Stimulated activated CD4-positive, alpha-beta T cell treated with anti-CD3 and anti-CD28 coated beads, Interleukin-1b, Interleukin-23, amount 100 ng/mL, for 4 hours (primary cell): ENCODE measurements around the gene RNASE2.
A peak's percentile ranks its signal among the peaks of the same experiment; 100 is the strongest.
"Not testable (repeated sequence)": the region's sequence is repeated elsewhere in the genome, so short reads cannot be mapped to it uniquely, and the experiment has no call there.

ENCODE experiments used
- DNase-seq, 2 donors: peaks; one replicate each; pipeline ENCODE4 v3.0.0-alpha.2; 2020; ENCODE audit warnings: low read depth in 2 of 2

The RNASE2 gene

GRCh38 chr14:20982646-20983369 is 27.5 kb downstream of the RNASE2 start:
- no peak for DNase-seq

GRCh38 chr14:20985650-20986049 is 30.4 kb downstream of the RNASE2 start:
- DNase-seq: not testable (repeated sequence)

- no peak for DNase-seq
These were observed 31.5 kb downstream of the RNASE2 start for GRCh38 chr14:20986811-20987210.

DNA sequence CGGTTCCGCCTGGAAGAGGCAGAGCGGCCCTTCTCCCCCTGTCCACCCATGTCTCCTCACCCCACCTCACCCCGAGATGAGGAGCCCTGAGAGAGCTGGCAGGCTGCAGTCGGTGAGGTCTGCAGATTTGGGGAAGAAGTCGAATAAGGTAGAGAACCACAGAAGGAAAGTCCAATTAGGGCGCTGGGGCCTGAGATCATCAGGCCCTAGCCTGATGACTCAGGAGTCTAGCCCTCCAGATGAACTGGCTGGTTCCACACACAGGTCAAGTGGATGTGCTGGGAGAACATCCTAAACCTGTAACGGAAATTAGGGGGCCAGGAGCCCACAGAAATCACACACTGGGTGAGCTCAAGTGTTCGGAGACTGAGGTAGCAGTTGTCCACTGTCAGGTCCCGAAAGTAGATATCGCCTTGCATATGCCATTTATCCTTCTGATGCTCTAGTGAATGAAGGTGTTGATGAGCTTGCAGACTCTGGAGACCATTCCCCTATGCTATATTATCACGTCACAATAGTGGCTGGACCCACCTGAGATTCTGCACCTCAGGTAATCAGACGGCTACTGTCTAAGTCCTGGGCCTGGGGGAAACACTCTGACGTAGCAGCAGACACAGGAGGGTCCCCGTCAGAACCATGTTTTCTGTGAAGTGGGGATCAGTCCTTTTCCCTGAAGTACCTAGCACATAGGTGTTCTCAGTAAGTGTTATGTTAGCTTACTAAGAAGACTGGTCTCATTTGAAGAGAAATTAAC is 33.6 kb downstream of the RNASE2 start:
- DNase-seq: no peak

DNA sequence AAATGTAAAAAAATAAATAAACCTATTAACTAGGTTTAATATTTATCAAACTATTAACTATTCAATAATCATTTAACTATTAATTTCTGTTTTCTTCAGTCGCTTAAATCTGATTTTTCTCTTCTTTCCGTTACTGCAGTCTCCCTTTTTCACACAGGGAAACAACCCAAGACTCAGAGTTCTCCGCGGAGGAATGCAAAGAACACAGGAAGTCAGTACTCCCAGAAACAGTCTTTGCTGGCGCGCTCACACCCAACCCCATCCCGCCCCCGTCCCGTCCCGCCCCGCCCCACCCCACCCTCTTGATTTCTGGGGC is 34.1 kb downstream of the RNASE2 start:
- DNase-seq: no peak

- DNase-seq: peak; percentile 71
These were observed 34.7 kb downstream of the RNASE2 start, which contains the start of gene METTL17 for GRCh38 chr14:20989787-20990600. METTL17 (plus strand) TSS chr14:20989980; CDS start chr14:20990003, 23 bp downstream.

GRCh38 chr14:20996521-20996920 is 41.2 kb downstream of the RNASE2 start:
- DNase-seq: no peak

DNA sequence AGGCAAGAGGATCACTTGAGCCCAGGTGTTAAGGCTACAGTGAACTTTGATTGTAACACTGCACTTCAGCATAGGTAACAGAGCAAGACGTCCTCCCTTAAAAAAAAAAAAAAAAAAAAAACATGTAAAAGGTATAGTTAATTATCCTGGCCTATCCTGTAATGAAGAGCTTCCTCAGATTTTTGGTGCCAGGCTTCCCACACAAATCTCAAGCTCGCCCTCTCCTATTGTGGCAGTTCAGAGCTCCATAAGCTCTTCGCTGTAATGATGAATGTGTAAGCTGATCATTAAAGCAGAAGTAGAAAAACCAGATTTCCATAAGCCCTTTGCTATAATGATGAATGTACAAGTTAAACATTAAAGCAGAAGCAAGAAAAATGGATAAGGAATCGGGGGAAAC is 41.8 kb downstream of the RNASE2 start:
- DNase-seq: no peak

GRCh38 chr14:20997564-20997963 is 42.3 kb downstream of the RNASE2 start:
- no peak for DNase-seq

- DNase-seq: no peak
These were observed 42.9 kb downstream of the RNASE2 start for GRCh38 chr14:20998139-20998538.

- DNase-seq: no peak
These were observed 43.5 kb downstream of the RNASE2 start, which contains the start of gene SLC39A2 for GRCh38 chr14:20998674-20999366. SLC39A2 (plus strand) TSS chr14:20999293; CDS start chr14:20999447, 154 bp downstream.

- DNase-seq: no peak
These were observed 44.3 kb downstream of the RNASE2 start for GRCh38 chr14:20999591-20999990.

DNA sequence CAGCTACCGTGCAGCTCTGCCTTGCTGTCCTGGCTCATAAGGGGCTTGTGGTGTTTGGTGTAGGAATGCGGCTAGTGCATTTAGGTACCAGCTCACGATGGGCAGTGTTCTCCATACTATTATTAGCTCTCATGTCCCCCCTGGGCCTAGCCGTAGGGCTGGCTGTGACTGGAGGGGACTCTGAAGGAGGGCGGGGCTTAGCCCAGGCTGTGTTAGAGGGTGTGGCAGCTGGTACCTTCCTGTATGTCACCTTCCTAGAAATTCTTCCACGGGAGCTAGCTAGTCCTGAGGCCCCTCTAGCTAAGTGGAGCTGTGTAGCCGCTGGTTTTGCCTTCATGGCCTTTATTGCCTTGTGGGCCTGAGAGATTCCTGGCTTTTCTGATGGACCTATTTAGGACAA is 45.9 kb downstream of the RNASE2 start:
- DNase-seq: no peak

GRCh38 chr14:21003788-21004346 is 48.6 kb downstream of the RNASE2 start:
- DNase-seq: no peak
